H1 (cell line): ENCODE data around the gene MAGI1. TPM values are rescaled to one million over a fixed set of nuclear protein-coding genes. Genes with fewer than 3 reads are reported as not detected.

Source experiments
- GABPA ChIP-seq: IDR thresholded peaks from 2 replicates; pipeline ENCODE4 v1.6.1; 2011; ENCODE audit warnings: mild to moderate bottlenecking, low read length, moderate library complexity, borderline replicate concordance; ENCODE audit not compliant: insufficient read depth
- TAF1 ChIP-seq: IDR thresholded peaks from 2 replicates; pipeline ENCODE4 v1.6.1; 2011; ENCODE audit warnings: mild to moderate bottlenecking, low read depth, low read length
- ZNF274 ChIP-seq: IDR thresholded peaks from 2 replicates; pipeline ENCODE4 v1.7.0; 2012; ENCODE audit warnings: low read length, borderline replicate concordance; ENCODE audit errors: extremely low read depth
- polyA plus RNA-seq, 7 experiments: library from polyadenylated mRNA; depleted of rRNA in 3 of 7; stranded (reverse) in 5 of 7; unstranded in 2 of 7; fragments of >200 nt in 5 of 7; fragments of 200-250 nt in 2 of 7; gene quantifications; 1 replicate in 5 of 7; 2 replicates in 1 of 7; 4 replicates in 1 of 7; pipeline versions ENCODE4 v1.2.1 to v1.2.3, GENCODE V29; 2011 to 2013; ENCODE audit warnings: missing spikeins in 2 of 7, mixed read lengths in 2 of 7
- total RNA-seq: library from RNA; stranded (reverse); fragmentation: NEBNext Ultra II Directional; extraction: Animal tissue kit (Norgen Biotek cat#: 25700); gene quantifications from 2 replicates; pipeline ENCODE4 v1.2.1, GENCODE V29; 2021

The MAGI1 gene
- total and polyA plus RNA-seq, 2 of the 8 experiments (the other 6 are each of a cell fraction or from before 2014, with no cell fraction given): 19.8 to 78.0 TPM

- no peak for TF ChIP-seq ZNF274
- TF ChIP-seq TAF1: no peak
- no peak for TF ChIP-seq GABPA
Observed at GRCh38 chr3:65472501-65472900, 566.2 kb downstream of the MAGI1 start (continued).
